ENCODE measurements around the gene ZFPM1. TPM values are rescaled to one million over a fixed set of nuclear protein-coding genes. Genes with fewer than 3 reads are reported as not detected.

ZFPM1 gene
- total RNA-seq, 1 experiment from 2014 or later, result 3.9 TPM

DNA sequence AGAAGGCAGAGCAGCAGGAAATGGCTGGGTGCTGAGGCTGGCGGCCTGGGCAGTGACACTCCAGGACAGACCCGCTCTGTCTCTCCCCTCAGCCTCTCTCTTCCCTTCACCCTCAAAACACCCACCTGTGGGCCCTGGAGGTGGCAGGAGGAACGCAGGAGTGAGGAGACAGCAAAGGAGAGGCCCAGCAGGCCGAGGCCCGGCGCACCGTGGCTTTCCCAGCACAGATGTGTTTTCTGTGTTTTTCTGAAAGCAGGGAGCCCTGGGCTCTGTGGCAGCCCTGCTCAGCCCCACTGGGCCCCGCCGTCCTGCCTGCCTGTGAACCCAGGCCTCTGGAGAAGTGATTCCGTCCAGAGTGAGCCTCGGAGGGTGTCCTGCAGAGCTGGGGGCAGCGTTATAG, 39.8 kb upstream of the ZFPM1 start:
- Histone ChIP-seq H3K27ac (ENCODE audit: low read length) (no peak overlapping the region), H3K36me3 (ENCODE audit: control insufficient read depth, insufficient read depth, low read length) (no peaks in the 10 kb centered on the region), H3K27me3 (ENCODE audit: control insufficient read depth, insufficient read depth, low read length) (no peaks in the 10 kb centered on the region), H3K4me3 (ENCODE audit: low read depth in 2 of 2, low read length in 2 of 2) (no peak overlapping the region), H3K9me3 (ENCODE audit: control insufficient read depth, insufficient read depth, low read depth, low read length) (no peaks in the 10 kb centered on the region), H3K4me1 (ENCODE audit: control insufficient read depth, insufficient read depth, low read length) (no peaks in the 10 kb centered on the region)
- ChIA-PET POLR2A (no interaction called here), CTCF (no interaction called here)
- in situ Hi-C loops (cut with HindIII; ENCODE audit: low pct_unique_long_range_greater_than_20kb, low sequenced_read_pairs), result no loop called here
- intact Hi-C loops (cut with micrococcal nuclease; ENCODE audit: unreplicated experiment), result no loop called here
- ATAC-seq (no peak), DNase-seq (ENCODE audit: low read depth, low spot score) (no peak)
- TF ChIP-seq CTCF (IDR thresholded peaks at IDR 0.05), result no peak
- TF ChIP-seq POLR2AphosphoS5 (IDR thresholded peaks at IDR 0.05; ENCODE audit: low read depth, low read length), result no peak
- TF ChIP-seq SIN3A (IDR thresholded peaks at IDR 0.05; ENCODE audit: borderline replicate concordance, insufficient read depth, low read depth, low read length), result no peak
- TF ChIP-seq, protein P1, sequence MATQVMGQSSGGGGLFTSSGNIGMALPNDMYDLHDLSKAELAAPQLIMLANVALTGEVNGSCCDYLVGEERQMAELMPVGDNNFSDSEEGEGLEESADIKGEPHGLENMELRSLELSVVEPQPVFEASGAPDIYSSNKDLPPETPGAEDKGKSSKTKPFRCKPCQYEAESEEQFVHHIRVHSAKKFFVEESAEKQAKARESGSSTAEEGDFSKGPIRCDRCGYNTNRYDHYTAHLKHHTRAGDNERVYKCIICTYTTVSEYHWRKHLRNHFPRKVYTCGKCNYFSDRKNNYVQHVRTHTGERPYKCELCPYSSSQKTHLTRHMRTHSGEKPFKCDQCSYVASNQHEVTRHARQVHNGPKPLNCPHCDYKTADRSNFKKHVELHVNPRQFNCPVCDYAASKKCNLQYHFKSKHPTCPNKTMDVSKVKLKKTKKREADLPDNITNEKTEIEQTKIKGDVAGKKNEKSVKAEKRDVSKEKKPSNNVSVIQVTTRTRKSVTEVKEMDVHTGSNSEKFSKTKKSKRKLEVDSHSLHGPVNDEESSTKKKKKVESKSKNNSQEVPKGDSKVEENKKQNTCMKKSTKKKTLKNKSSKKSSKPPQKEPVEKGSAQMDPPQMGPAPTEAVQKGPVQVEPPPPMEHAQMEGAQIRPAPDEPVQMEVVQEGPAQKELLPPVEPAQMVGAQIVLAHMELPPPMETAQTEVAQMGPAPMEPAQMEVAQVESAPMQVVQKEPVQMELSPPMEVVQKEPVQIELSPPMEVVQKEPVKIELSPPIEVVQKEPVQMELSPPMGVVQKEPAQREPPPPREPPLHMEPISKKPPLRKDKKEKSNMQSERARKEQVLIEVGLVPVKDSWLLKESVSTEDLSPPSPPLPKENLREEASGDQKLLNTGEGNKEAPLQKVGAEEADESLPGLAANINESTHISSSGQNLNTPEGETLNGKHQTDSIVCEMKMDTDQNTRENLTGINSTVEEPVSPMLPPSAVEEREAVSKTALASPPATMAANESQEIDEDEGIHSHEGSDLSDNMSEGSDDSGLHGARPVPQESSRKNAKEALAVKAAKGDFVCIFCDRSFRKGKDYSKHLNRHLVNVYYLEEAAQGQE (IDR thresholded peaks at IDR 0.05; ENCODE audit: insufficient read depth in 1 of 2, low read depth in 2 of 2, low read length in 1 of 2), result no peak
- no peak for TF ChIP-seq TCF7L2 (IDR thresholded peaks at IDR 0.05; ENCODE audit: low read depth, low read length)
- BruUV-seq (replicated peaks), result no TSS peak

DNA sequence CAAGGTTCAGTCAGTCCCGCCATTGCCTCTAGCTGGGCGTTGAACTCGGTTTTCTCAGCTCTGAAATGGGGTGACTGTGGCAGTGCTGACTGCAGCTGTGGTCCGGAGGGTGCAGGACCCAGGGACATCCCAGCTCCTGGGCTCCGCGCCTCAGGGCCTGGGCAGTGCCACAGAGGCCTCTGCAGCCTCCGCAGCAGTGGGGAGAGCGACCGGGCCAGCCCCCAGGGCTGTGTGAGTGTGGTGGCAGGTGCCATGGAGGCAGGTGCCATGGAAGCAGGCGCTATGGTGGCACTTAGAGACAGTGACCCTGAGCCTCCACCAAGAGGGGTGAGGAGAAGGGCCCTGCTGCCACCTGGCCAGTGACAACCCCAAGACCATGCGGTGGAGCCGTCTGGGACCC, 39.4 kb upstream of the ZFPM1 start:
- POLR2A ChIA-PET, result no interaction called here
- H3K9me3 ChIP-seq (ENCODE audit: control insufficient read depth, insufficient read depth, low read depth, low read length), result no peaks in the 10 kb centered on the region
- intact Hi-C loops (cut with micrococcal nuclease; ENCODE audit: unreplicated experiment), result no loop called here
- in situ Hi-C loops (cut with HindIII; ENCODE audit: low pct_unique_long_range_greater_than_20kb, low sequenced_read_pairs), result no loop called here
- no peak for DNase-seq (ENCODE audit: low read depth, low spot score)
- CTCF ChIA-PET, result no interaction called here
- H3K4me3 ChIP-seq (ENCODE audit: low read depth in 2 of 2, low read length in 2 of 2), result no peak overlapping the region
- no peak overlapping the region for H3K27ac ChIP-seq (ENCODE audit: low read length)
- H3K4me1 ChIP-seq (ENCODE audit: control insufficient read depth, insufficient read depth, low read length), result no peaks in the 10 kb centered on the region
- no peaks in the 10 kb centered on the region for H3K27me3 ChIP-seq (ENCODE audit: control insufficient read depth, insufficient read depth, low read length)
- no peaks in the 10 kb centered on the region for H3K36me3 ChIP-seq (ENCODE audit: control insufficient read depth, insufficient read depth, low read length)
- no TSS peak for BruUV-seq (replicated peaks)
- TF ChIP-seq TCF7L2 (IDR thresholded peaks at IDR 0.05; ENCODE audit: low read depth, low read length) (no peak), CTCF (IDR thresholded peaks at IDR 0.05) (no peak), SIN3A (IDR thresholded peaks at IDR 0.05; ENCODE audit: borderline replicate concordance, insufficient read depth, low read depth, low read length) (no peak), POLR2AphosphoS5 (IDR thresholded peaks at IDR 0.05; ENCODE audit: low read depth, low read length) (no peak)
- TF ChIP-seq, protein P1 (IDR thresholded peaks at IDR 0.05; ENCODE audit: insufficient read depth in 1 of 2, low read depth in 2 of 2, low read length in 1 of 2), result no peak
- no peak; the same call in 1 of the 2 replicates for ATAC-seq

Data from Panc1 (cell line).